ENCODE measurements around the gene S1PR2. TPM values are rescaled to one million over a fixed set of nuclear protein-coding genes. Genes with fewer than 3 reads are reported as not detected.
"Not testable (repeated sequence)": the region's sequence is repeated elsewhere in the genome, so short reads cannot be mapped to it uniquely, and the experiment has no call there.

The S1PR2 gene
- total RNA-seq, 2 experiments from 2014 or later: 9.4 to 9.8 TPM

DNA sequence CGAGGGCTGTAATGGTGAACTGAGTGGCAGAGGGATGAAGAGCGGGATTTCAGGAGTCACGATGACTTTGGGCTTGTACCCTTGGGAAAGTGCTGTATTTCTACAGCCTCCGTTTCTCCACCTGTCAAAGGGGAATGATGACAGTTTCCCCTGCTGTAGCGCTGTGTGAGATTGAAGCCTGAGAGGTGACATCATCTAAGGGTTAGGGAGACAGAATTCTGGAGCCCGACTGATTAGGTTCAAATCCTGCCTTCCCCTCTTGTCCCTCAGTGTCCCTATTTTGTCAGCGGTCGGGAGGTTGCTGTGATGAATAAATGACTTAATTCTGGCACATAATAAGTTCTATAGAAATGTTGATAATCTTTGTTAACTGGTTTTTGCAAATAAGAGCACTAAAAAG lies 21.6 kb upstream of the S1PR2 start:
- no peak for DNase-seq
- H3K27ac Mint-ChIP-seq: peak overlapping the region; percentile 96
- peaks cover 33% of the 10 kb centered on the region for H3K36me3 Mint-ChIP-seq
- POLR2A ChIA-PET: interaction anchor here (1.7 kb wide), 1 partner anchor 18 kb away, joined by 4 read pairs; the partner anchor contains the start of gene ICAM1
- H3K27me3 Mint-ChIP-seq: no peaks in the 10 kb centered on the region
- H3K4me3 Mint-ChIP-seq: peak overlapping the region; percentile 97
- peaks cover 20% of the 10 kb centered on the region for H3K4me1 Mint-ChIP-seq (ENCODE audit: low read depth)
- CTCF ChIA-PET: interaction anchor here (3.2 kb wide), 1 partner anchor 139 kb away, joined by 12 read pairs; no protein-coding TSS in a partner anchor
- intact Hi-C loops (cut with micrococcal nuclease): loop anchor here (5.0 kb wide), 1 partner anchor 145 kb away; the partner anchor contains the start of gene PPAN
- H3K9me3 Mint-ChIP-seq: no peaks in the 10 kb centered on the region

DNA sequence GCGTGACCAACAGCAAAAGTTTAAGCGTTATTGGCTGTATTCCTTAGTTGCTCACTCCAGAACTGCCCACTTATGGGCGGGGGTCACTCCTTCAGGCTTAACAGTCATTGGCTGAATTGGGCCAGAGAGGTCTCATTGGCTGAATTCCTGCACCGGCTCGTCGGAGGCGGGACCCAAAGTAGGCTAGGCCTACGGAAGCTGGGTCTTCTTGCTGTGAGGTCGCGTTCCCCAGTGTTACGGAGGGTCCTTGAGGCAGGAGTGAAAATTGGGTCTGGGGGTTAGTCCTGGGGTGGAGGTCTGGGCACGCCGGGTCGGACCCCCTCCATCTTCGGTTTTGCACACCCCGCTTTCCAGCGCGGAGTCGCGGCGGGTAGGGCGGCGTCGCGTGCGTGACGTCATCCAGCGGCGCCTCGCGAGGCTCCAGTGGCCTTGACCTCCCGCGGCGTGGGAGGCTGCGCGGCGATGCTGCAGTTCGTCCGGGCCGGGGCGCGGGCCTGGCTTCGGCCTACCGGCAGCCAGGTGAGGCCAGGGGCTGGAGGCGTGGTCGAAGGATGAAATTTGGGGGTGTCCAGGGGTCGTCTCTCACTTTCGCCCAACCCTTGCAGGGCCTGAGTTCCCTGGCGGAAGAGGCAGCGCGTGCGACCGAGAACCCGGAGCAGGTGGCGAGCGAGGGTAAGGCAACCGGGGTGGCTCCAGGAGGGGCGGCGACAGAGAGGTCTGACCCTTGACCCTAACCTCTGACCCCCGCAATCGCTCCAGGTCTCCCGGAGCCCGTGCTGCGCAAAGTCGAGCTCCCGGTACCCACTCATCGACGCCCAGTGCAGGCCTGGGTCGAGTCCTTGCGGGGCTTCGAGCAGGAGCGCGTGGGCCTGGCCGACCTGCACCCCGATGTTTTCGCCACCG lies 20.9 kb upstream of the S1PR2 start, which contains the start of gene MRPL4:
Gene MRPL4 (plus strand): TSS at position 423 of the 903 bp plus-strand sequence. CDS start 40 bp downstream, at position 463.
- Mint-ChIP-seq H3K27ac (peak within 1 kb of the TSS; percentile 96), H3K4me1 (ENCODE audit: low read depth) (peaks cover 20% of the 10 kb centered on the region), H3K27me3 (no peaks in the 10 kb centered on the region), H3K36me3 (peaks cover 26% of the 10 kb centered on the region), H3K9me3 (no peaks in the 10 kb centered on the region), H3K4me3 (peak within 1 kb of the TSS; percentile 97)
- ChIA-PET CTCF (interaction anchor here (1.2 to 3.5 kb wide), 8 partner anchors 9 to 138 kb away, joined by 3 to 44 read pairs (median 12); partner anchors contain the start of gene ICAM1), POLR2A (interaction anchor here (0.6 to 1.7 kb wide), 4 partner anchors 19 to 58 kb away, joined by 3 to 4 read pairs (median 4); partner anchors contain the start of gene ICAM1)
- peak; percentile 98 for DNase-seq
- intact Hi-C loops (cut with micrococcal nuclease): loop anchor here (1.0 to 5.0 kb wide), 5 partner anchors 8 to 177 kb away; partner anchors contain the start of genes DNMT1 and PPAN

DNA sequence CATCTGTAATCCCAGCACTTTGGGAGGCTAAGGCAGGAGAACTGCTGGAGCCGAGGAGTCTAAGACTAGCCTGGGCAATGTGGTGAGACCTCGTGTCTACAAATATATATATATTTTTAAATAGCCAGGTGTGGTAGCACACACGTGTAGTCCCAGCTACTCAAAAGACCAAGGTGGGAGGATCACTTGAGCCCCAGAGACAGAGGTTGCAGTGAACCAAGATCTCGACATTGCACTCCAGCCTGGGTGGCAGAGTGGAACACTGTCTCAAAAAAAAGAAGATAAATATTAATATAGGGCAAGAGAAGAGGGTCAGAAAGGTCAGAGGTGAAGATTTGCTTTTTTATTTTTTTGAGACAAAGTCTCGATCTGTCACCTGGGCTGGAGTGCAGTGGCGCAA lies 15.4 kb upstream of the S1PR2 start:
- H3K9me3 Mint-ChIP-seq: no peaks in the 10 kb centered on the region
- ChIA-PET POLR2A (no interaction called here), CTCF (interaction anchor here (1.6 kb wide), 1 partner anchor 11 kb away, joined by 5 read pairs; no protein-coding TSS in a partner anchor)
- no peak overlapping the region for H3K4me3 Mint-ChIP-seq
- no peaks in the 10 kb centered on the region for H3K27me3 Mint-ChIP-seq
- H3K36me3 Mint-ChIP-seq: no peaks in the 10 kb centered on the region
- no peak for DNase-seq
- peaks cover 7% of the 10 kb centered on the region for H3K4me1 Mint-ChIP-seq (ENCODE audit: low read depth)
- intact Hi-C loops (cut with micrococcal nuclease): no loop called here
- no peak overlapping the region for H3K27ac Mint-ChIP-seq

DNA sequence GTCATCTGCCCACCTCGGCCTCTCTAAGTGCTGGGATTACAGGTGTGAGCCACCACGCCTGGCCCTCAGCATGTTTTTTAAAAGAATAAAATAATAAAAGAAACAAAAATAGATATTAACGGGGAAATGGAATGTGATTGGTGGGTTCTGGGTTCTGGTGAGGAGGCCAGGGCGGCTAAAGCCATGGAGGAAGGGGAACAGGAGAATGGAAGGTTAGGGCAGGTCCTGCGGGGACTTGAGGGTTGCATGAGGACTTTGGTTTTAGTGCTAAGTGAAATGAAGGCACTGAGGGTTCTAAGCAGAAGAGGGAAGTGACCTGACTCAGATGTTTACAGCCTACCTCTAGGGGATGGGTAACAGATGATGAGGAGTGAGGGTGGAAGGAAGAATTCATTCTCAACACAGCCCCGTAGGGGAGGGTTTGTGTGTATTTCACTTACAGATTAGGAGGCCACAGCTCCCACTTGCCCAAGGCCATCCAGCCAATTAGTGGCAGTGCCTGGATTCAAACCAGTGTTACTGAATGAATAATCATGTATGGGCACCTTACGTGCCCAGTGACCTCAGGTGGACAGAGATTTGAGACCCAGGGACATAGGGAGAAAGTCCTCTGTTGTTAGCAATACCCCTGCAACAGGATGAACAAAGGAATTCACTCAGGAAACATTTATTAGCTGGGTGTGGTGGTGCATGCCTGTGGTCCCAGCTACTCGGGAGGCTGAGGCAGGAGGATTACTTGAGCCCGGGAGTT lies 14.2 kb upstream of the S1PR2 start:
- no peak for DNase-seq
- Mint-ChIP-seq H3K4me1 (ENCODE audit: low read depth) (peaks cover 3% of the 10 kb centered on the region), H3K27ac (no peak overlapping the region), H3K36me3 (no peaks in the 10 kb centered on the region), H3K4me3 (no peak overlapping the region), H3K9me3 (no peaks in the 10 kb centered on the region), H3K27me3 (no peaks in the 10 kb centered on the region)
- POLR2A ChIA-PET: interaction anchor here (0.6 kb wide), 1 partner anchor 14 kb away, joined by 3 read pairs; the partner anchor contains the start of gene S1PR2
- intact Hi-C loops (cut with micrococcal nuclease): no loop called here
- CTCF ChIA-PET: no interaction called here

DNA sequence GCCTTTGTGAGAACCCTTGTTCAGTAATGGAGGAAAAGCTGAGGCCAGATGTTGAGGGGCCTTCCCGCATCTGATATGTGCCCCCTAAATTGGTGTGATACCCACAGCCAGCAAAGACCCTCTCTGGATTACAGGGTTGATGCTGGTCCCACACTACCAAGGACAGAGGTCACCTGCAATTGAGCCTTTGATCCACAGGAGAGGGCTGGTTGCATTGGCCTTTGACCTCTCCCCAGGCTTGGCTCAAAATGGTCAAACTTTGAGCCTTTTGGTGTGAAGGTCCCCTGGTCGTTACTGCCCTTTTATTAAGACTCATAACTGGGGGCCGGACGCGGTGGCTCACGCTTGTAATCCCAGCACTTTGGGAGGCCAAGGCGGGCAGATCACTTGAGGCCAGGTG lies 12.5 kb upstream of the S1PR2 start:
- POLR2A ChIA-PET: no interaction called here
- intact Hi-C loops (cut with micrococcal nuclease): no loop called here
- CTCF ChIA-PET: interaction anchor here (1.0 kb wide), 1 partner anchor 15 kb away, joined by 3 read pairs; no protein-coding TSS in a partner anchor
- Mint-ChIP-seq H3K9me3 (no peaks in the 10 kb centered on the region), H3K4me3 (no peak overlapping the region), H3K36me3 (no peaks in the 10 kb centered on the region), H3K27me3 (no peaks in the 10 kb centered on the region), H3K4me1 (ENCODE audit: low read depth) (no peaks in the 10 kb centered on the region), H3K27ac (no peak overlapping the region)
- DNase-seq: no peak

DNA sequence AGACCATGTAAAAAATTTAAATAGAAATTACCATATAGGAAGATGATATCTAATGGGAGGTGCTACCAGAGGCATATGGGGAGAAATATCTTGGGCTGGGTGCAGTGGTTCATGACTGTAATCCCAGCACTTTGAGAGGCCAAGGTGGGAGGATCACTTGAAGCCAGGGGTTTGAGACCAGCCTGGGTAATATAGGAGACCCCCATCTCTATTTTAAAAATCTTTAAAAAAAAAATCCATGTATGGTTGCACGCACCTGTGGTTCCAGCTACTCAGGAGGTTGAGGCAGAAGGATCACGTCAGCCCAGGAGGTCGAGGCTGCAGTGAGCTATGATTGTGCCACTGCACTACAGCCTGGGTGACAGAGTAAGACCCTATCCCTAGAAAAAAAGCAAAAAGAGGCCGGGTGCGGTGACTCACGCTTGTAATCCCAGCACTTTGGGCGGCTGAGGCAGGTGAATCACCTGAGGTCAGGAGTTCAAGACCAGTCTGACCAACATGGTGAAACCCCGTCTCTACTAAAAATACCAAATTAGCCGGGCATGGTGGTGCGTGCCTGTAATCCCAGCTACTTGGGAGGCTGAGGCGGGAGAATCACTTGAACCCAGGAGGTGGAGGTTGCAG lies 10.8 kb upstream of the S1PR2 start:
- H3K9me3 Mint-ChIP-seq; H3K4me1 Mint-ChIP-seq (ENCODE audit: low read depth); H3K36me3 Mint-ChIP-seq; DNase-seq; H3K4me3 Mint-ChIP-seq; intact Hi-C loops (cut with micrococcal nuclease); H3K27ac Mint-ChIP-seq; H3K27me3 Mint-ChIP-seq; POLR2A ChIA-PET: not testable (repeated sequence)
- CTCF ChIA-PET: interaction anchor here (0.7 to 1.9 kb wide), 2 partner anchors 8 to 123 kb away, joined by 3 to 8 read pairs; no protein-coding TSS in a partner anchor

DNA sequence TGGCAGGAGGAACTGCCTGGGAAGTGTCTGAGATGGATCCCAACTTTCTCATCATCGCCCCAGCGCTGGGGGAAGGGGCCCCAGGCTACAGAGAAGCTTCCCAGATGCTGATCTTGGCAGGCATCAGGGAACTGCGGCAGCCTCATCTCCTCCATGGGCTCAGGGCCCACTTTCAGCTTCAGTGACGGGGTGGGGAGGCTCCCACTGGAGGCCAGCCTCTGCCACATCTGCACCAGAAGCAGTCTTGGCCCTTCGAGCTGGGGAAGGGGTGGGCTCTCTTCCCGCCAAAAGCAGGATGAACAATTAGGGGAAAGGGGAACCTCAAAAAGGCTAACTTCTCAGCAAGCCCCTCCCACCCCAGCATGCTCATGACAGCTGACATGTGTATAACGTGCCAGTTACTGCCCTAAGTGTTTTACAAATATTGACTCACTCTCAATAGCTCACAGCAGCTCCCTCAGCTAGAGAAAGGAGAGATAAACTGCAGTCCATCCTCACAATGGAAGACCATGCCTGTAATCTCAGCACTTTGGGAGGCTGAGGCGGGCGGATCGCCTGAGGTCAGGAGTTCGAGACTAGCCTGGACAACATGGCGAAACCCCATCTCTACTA lies 7.1 kb upstream of the S1PR2 start:
- Mint-ChIP-seq H3K4me3 (no peak overlapping the region), H3K36me3 (no peaks in the 10 kb centered on the region), H3K27me3 (no peaks in the 10 kb centered on the region), H3K4me1 (ENCODE audit: low read depth) (peaks cover 17% of the 10 kb centered on the region), H3K9me3 (no peaks in the 10 kb centered on the region), H3K27ac (peak overlapping the region; percentile 49)
- POLR2A ChIA-PET: no interaction called here
- CTCF ChIA-PET: interaction anchor here (0.7 to 1.5 kb wide), 4 partner anchors 10 to 95 kb away, joined by 3 to 9 read pairs (median 4); no protein-coding TSS in a partner anchor
- intact Hi-C loops (cut with micrococcal nuclease): no loop called here
- DNase-seq: no peak

DNA sequence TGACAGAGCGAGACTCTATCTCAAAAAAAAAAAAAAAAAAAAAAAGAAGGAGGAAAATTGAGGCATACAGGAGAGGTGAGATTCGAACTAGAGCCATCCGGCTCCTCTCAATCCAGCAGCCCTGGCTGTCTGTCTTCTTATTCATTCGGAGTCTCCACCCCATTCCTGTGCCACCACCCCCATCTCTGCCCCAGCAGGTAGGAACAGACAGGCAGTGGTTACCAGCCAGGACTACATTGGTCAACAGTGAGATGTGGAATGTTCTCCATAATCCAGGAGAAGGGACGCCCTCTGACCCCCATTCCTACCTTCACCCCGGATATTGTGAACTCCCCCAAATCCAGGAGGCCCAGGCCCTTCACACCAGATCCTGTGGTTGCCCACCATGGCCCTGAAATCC lies 6.6 kb upstream of the S1PR2 start:
- H3K27ac Mint-ChIP-seq: no peak overlapping the region
- intact Hi-C loops (cut with micrococcal nuclease): loop anchor here (2.0 kb wide), 1 partner anchor 43 kb away; the partner anchor contains the start of gene DNMT1
- H3K4me1 Mint-ChIP-seq (ENCODE audit: low read depth): peaks cover 17% of the 10 kb centered on the region
- DNase-seq: no peak
- CTCF ChIA-PET: interaction anchor here (0.7 to 1.5 kb wide), 2 partner anchors 12 to 21 kb away, joined by 4 to 9 read pairs; no protein-coding TSS in a partner anchor
- POLR2A ChIA-PET: no interaction called here
- no peaks in the 10 kb centered on the region for H3K36me3 Mint-ChIP-seq
- H3K4me3 Mint-ChIP-seq: no peak overlapping the region
- H3K27me3 Mint-ChIP-seq: no peaks in the 10 kb centered on the region
- no peaks in the 10 kb centered on the region for H3K9me3 Mint-ChIP-seq

DNA sequence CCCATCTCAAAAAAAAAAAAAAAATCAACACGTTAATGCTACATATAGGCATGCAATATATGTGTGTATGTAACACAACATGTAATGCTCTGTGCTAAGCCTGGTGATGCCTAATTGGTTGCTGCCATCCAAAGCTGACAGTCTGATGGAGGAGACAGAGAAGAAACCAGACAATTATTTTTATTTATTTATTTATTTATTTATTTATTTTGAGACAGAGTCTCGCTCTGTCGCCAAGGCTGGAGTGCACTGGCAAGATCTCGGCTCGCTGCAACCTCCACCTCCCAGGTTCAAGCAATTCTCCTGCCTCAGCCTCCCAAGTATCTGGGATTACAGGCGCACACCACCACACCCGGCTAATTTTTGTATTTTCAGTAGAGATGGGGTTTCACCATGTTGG lies 4.3 kb upstream of the S1PR2 start:
- intact Hi-C loops (cut with micrococcal nuclease); H3K9me3 Mint-ChIP-seq; H3K4me3 Mint-ChIP-seq; H3K36me3 Mint-ChIP-seq; DNase-seq; H3K27me3 Mint-ChIP-seq: not testable (repeated sequence)
- peak overlapping the region; percentile 97 for H3K27ac Mint-ChIP-seq
- POLR2A ChIA-PET: interaction anchor here (0.6 to 1.3 kb wide), 3 partner anchors 25 to 129 kb away, joined by 3 to 4 read pairs (median 3); partner anchors contain the start of gene PPAN
- CTCF ChIA-PET: interaction anchor here (0.9 to 3.4 kb wide), 4 partner anchors 12 to 181 kb away, joined by 3 to 27 read pairs (median 4); partner anchors contain the start of genes ICAM1 and MRPL4
- H3K4me1 Mint-ChIP-seq (ENCODE audit: low read depth): peaks cover 17% of the 10 kb centered on the region

DNA sequence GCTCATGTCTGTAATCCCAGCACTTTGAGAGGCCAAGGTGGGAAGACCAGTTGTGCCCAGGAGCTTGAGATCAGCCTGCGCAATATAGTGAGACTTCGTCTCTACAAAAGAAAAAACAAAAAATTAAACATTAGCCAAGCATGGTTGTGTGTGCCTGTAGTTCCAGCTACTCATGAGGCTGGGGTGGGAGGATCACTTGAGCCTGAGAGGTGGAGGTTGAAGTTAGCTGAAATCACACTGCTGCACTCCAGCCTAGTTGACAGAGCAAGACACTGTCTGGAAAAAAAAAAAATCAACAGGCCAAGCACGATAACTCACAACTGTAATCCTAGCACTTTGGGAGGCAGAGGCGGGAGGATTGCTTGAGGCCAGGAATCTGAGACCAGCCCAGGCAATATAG lies 3.9 kb upstream of the S1PR2 start:
- H3K27ac Mint-ChIP-seq: peak overlapping the region; percentile 97
- no peak for DNase-seq
- POLR2A ChIA-PET: no interaction called here
- CTCF ChIA-PET: interaction anchor here (3.4 kb wide), 1 partner anchor 16 kb away, joined by 27 read pairs; the partner anchor contains the start of gene MRPL4
- H3K4me1 Mint-ChIP-seq (ENCODE audit: low read depth): peaks cover 17% of the 10 kb centered on the region
- intact Hi-C loops (cut with micrococcal nuclease): no loop called here
- H3K27me3 Mint-ChIP-seq: no peaks in the 10 kb centered on the region
- H3K36me3 Mint-ChIP-seq: no peaks in the 10 kb centered on the region
- no peak overlapping the region for H3K4me3 Mint-ChIP-seq
- H3K9me3 Mint-ChIP-seq: no peaks in the 10 kb centered on the region

DNA sequence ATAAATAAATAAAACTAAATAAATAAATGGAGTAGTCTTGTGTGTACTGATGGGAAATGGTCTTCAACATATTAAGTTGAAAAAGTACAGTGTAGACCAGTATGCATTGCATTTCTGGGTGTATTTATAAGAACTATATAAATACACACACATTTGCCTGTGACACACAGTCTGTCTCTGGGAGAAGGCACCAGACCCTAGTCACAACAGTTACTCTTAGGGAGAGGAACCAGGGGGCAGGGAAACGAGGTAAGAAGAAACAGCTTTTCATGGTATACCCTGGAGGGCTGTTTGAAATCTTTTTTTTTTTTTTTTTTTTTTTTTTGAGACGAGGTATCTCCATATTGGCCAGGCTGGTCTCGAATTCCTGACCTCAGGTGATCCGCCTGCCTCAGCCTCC lies 2.8 kb upstream of the S1PR2 start:
- Mint-ChIP-seq H3K27me3 (no peaks in the 10 kb centered on the region), H3K4me1 (ENCODE audit: low read depth) (peaks cover 25% of the 10 kb centered on the region), H3K9me3 (no peaks in the 10 kb centered on the region), H3K27ac (no peak overlapping the region), H3K4me3 (no peak overlapping the region), H3K36me3 (no peaks in the 10 kb centered on the region)
- intact Hi-C loops (cut with micrococcal nuclease): no loop called here
- no peak for DNase-seq
- CTCF ChIA-PET: interaction anchor here (0.8 to 3.4 kb wide), 2 partner anchors 17 to 35 kb away, joined by 3 to 27 read pairs; partner anchors contain the start of gene MRPL4
- POLR2A ChIA-PET: interaction anchor here (0.6 kb wide), 1 partner anchor 120 kb away, joined by 5 read pairs; no protein-coding TSS in a partner anchor
